ENCODE results near the gene SURF6.
"Not testable (repeated sequence)": the region's sequence is repeated elsewhere in the genome, so short reads cannot be mapped to it uniquely, and the experiment has no call there.

SURF6 gene

DNA sequence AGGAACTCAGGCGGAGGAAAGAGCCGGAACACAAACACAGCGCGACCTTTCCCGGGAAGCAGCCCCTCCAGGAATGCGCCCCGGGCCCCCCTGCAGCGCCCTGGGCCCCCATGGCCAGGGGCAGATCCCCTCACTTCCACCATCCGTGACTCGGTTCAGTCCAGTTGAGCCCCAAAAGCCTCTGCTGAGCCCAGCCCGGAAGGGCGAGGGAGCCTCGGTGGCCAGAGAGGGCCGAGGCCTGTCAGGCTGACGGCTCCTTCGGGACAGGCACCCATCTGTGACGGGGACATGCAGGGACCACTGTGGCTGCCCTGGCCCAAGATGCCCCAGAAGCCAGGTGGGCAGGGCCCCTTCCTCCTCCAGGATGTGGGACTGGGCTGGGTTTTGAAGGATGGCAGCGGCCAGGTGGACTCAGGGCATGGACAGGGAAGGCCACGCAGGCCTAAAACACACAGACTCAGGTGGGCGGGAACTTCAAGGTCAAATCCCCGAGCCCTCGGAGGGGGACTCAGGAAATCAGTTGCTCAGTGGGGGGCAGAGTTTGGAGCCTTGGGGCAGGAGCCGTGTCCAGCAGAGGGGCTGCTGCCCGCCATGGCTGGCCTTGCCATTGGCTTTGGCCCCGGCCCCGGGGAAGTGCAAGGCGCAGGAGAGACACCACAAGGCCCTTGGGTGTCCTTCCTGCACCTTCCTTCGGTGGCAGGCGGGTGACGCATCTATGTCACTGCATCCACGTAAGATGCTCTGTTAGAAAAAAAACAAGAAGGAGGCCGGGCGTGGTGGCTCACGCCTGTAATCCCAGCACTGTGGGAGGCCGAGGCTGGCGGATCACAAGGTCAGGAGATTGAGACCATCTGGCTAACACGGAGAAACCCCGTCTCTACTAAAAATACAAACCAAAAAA is 31.3 kb downstream of the SURF6 start:
- Histone ChIP-seq H3K27ac (ENCODE audit: low read depth, low read length) (no peak overlapping the region), H3K4me3 (ENCODE audit: low read depth, low read length) (no peak overlapping the region), H3K36me3 (ENCODE audit: control insufficient read depth, insufficient read depth, low read length) (no peaks in the 10 kb centered on the region), H3K27me3 (ENCODE audit: control insufficient read depth, insufficient read depth, low read length) (no peaks in the 10 kb centered on the region; the same call in none of the 2 replicates), H3K9ac (ENCODE audit: low read length) (no peak overlapping the region), H3K4me1 (ENCODE audit: control insufficient read depth, insufficient read depth, low read length) (no peaks in the 10 kb centered on the region), H3K9me3 (ENCODE audit: control insufficient read depth, insufficient read depth, low read depth, low read length) (peaks cover 5% of the 10 kb centered on the region)

DNA sequence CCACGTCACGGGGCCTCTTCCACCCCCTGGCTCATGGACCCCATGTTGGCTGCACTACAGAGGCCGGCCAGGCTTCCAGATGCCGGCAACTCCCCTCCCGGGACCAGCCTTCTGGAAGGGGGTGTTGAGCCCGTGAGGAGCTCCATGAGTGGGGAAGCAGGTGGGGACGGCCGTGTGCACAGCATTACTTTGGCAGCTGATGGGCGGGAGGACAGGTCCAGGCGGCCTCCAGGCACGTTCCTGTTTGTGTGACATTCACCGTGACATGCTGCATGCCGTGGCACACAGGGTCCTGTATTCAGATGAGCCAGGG is 31.9 kb downstream of the SURF6 start:
- H3K27ac ChIP-seq (ENCODE audit: low read depth, low read length), result no peak overlapping the region
- no peaks in the 10 kb centered on the region; the same call in none of the 2 replicates for H3K27me3 ChIP-seq (ENCODE audit: control insufficient read depth, insufficient read depth, low read length)
- H3K9ac ChIP-seq (ENCODE audit: low read length), result no peak overlapping the region
- H3K9me3 ChIP-seq (ENCODE audit: control insufficient read depth, insufficient read depth, low read depth, low read length), result no peaks in the 10 kb centered on the region; the same call in 1 of the 2 replicates
- H3K4me3 ChIP-seq (ENCODE audit: low read depth, low read length), result no peak overlapping the region
- no peaks in the 10 kb centered on the region for H3K36me3 ChIP-seq (ENCODE audit: control insufficient read depth, insufficient read depth, low read length)
- H3K4me1 ChIP-seq (ENCODE audit: control insufficient read depth, insufficient read depth, low read length), result no peaks in the 10 kb centered on the region

DNA sequence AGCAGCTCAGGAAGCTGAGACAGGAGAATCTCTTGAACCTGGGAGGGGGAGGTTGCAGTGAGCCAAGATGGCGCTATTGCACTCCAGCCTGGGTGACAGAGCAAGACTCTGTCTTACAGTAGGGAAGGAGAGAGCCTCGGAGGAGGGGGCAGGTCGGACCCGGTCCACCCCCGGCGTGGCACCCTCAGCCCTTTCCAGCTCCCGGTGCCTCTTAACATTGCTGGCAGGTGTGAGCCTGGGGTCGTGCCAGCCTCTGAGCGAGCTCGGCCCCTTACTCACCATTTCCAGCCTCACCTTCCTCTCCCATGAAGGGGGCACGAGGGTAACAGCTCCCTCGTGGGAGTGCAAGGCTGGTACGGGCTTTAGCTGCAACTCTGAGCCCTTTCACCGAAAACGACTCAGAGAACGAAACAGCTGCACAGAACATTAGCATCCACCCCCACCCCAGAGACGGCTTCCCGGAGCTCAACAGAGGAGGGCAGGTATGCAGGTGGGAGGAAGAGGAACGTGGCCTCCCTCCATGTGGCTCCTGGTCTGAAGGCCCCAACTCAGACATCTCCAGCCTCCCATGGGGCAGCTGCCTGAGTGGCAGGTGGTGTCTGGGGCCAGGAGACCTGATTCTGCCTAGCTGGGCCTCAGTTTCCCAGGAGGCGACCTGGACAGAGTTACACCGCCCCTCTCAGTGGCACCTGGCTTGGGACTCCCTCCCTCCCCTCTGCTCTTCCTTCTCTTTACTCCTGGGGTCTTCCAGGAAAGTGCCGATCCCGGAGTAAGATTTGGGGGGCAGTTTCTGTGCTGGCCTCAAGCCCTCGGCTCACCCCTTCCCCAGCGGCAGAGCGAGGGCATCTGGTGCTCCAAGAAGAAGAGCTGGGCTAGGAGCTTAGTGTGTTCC is 32.5 kb downstream of the SURF6 start:
- H3K36me3 ChIP-seq (ENCODE audit: control insufficient read depth, insufficient read depth, low read length), result no peaks in the 10 kb centered on the region
- no peak overlapping the region for H3K9ac ChIP-seq (ENCODE audit: low read length)
- H3K4me1 ChIP-seq (ENCODE audit: control insufficient read depth, insufficient read depth, low read length), result no peaks in the 10 kb centered on the region
- no peaks in the 10 kb centered on the region; the same call in 1 of the 2 replicates for H3K9me3 ChIP-seq (ENCODE audit: control insufficient read depth, insufficient read depth, low read depth, low read length)
- no peaks in the 10 kb centered on the region; the same call in none of the 2 replicates for H3K27me3 ChIP-seq (ENCODE audit: control insufficient read depth, insufficient read depth, low read length)
- H3K4me3 ChIP-seq (ENCODE audit: low read depth, low read length), result no peak overlapping the region
- H3K27ac ChIP-seq (ENCODE audit: low read depth, low read length), result no peak overlapping the region

DNA sequence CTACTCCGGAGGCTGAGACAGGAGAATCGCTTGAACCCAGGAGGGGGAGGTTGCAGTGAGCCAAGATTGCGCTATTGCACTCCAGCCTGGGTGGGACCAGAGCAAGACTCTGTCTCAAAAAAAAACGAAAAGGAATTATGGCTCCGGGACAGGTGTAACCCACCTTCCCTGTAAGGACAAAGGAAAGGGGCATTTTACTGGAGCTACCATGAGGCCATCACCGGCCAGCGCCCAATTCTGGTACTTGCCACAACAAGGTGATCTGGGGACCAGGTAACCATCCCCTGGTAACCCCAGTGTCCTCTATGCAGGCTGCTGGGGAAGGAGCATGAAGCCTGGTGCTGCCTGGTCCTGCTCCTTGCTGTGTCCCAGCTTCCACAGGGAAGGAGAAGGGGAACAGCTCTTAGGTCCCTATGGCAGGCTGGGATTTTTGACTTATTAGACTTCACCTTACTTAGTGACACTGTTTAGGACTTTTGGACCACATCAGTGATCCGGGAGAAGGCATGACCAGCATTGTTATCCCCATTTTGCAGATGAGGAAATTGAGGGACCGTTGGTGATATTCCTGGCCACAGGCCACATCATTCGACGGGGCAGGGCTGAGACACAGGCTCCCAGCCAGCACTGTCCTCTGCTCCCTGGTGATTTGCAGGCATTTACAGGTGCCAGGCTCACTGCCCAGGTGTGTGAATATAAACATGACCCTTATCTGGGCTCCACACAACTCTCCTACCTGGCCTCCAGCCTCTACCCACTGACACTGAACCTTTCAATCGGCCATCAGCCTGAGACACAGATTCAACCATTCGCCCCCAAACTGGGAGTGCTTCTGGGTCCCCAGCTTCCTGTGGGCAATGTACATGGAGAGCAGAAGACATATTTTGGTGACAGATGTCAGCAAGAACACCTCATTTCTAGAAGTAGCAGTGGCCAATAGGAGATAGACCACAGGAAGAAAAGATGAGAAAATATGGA is 34.4 kb downstream of the SURF6 start:
- Histone ChIP-seq H3K27ac (ENCODE audit: low read depth, low read length) (no peak overlapping the region), H3K9ac (ENCODE audit: low read length) (no peak overlapping the region), H3K4me1 (ENCODE audit: control insufficient read depth, insufficient read depth, low read length) (no peaks in the 10 kb centered on the region), H3K4me3 (ENCODE audit: low read depth, low read length) (no peak overlapping the region), H3K36me3 (ENCODE audit: control insufficient read depth, insufficient read depth, low read length) (no peaks in the 10 kb centered on the region), H3K9me3 (ENCODE audit: control insufficient read depth, insufficient read depth, low read depth, low read length) (no peaks in the 10 kb centered on the region; the same call in 1 of the 2 replicates), H3K27me3 (ENCODE audit: control insufficient read depth, insufficient read depth, low read length) (no peaks in the 10 kb centered on the region; the same call in none of the 2 replicates)

DNA sequence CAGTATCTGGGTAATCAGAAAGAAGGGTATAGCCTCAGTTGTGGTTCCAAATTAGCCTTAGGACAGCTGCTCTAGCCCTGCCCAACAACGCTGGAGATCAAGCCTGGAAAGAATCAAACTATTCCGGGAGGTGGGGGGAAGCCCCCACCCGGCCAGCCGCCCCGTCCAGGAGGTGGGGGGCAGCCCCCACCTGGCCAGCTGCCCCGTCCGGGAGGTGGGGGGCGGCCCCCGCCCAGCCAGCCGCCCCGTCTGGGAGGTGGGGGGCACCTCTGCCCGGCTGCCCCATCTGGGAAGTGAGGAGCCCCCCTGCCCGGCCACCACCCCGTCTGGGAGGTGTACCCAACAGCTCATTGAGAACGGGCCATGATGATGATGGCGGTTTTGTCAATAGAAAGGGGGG is 36.0 kb downstream of the SURF6 start:
- not testable (repeated sequence) for H3K9ac ChIP-seq (ENCODE audit: low read length); H3K36me3 ChIP-seq (ENCODE audit: control insufficient read depth, insufficient read depth, low read length); H3K27ac ChIP-seq (ENCODE audit: low read depth, low read length); H3K4me1 ChIP-seq (ENCODE audit: control insufficient read depth, insufficient read depth, low read length); H3K9me3 ChIP-seq (ENCODE audit: control insufficient read depth, insufficient read depth, low read depth, low read length); H3K27me3 ChIP-seq (ENCODE audit: control insufficient read depth, insufficient read depth, low read length); H3K4me3 ChIP-seq (ENCODE audit: low read depth, low read length)

DNA sequence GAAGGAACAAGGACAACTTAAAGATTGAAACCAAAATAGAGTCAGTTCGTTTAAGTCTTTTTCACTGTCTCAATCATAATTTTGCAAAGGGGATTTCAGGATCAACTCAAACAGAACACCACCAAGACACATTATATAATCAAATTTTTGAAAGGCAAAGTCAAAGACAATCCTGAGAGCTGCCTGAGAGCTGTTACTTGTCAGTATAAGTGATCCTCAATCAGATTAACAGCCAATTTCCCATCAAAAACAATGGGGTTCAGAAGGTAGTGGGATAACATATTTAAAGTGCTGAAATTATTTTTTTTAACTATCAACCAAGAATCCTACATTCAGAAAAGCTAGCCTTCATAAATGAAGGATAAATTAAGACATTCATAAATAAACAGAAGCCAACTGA is 41.7 kb downstream of the SURF6 start:
- no peak overlapping the region for H3K9ac ChIP-seq (ENCODE audit: low read length)
- H3K36me3 ChIP-seq (ENCODE audit: control insufficient read depth, insufficient read depth, low read length), result no peaks in the 10 kb centered on the region
- H3K4me1 ChIP-seq (ENCODE audit: control insufficient read depth, insufficient read depth, low read length), result no peaks in the 10 kb centered on the region
- no peak overlapping the region for H3K27ac ChIP-seq (ENCODE audit: low read depth, low read length)
- no peaks in the 10 kb centered on the region for H3K27me3 ChIP-seq (ENCODE audit: control insufficient read depth, insufficient read depth, low read length)
- peaks cover 32% of the 10 kb centered on the region for H3K9me3 ChIP-seq (ENCODE audit: control insufficient read depth, insufficient read depth, low read depth, low read length)
- no peak overlapping the region for H3K4me3 ChIP-seq (ENCODE audit: low read depth, low read length)

DNA sequence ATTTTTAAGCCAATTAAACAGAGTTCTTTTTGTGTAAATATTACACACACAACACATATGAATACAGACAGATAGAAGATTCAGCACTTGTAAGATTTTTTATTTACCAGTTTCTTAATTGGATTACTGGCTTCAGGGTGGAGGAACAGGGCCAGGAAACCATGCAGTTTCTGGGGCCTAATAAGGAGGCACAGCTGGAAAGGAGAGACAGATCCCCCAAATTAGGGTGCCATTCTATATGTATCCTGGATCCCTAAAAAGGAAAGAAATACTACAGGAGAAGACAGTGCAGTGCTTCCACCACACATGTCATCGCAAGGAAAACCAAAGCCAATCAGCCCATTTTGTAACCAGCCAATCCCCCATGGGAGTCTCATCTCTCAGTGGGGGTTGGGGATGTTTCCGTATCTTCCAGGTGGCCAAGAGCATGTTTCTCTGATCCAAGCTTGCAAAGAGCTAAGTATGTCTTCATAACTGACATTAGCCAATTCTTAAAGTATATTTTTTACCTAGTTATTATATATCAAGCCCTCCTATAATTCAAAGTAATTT is 45.2 kb downstream of the SURF6 start:
- no peaks in the 10 kb centered on the region for H3K27me3 ChIP-seq (ENCODE audit: control insufficient read depth, insufficient read depth, low read length)
- no peak overlapping the region for H3K4me3 ChIP-seq (ENCODE audit: low read depth, low read length)
- no peaks in the 10 kb centered on the region for H3K4me1 ChIP-seq (ENCODE audit: control insufficient read depth, insufficient read depth, low read length)
- no peaks in the 10 kb centered on the region for H3K36me3 ChIP-seq (ENCODE audit: control insufficient read depth, insufficient read depth, low read length)
- no peak overlapping the region for H3K9ac ChIP-seq (ENCODE audit: low read length)
- H3K9me3 ChIP-seq (ENCODE audit: control insufficient read depth, insufficient read depth, low read depth, low read length), result peaks cover 49% of the 10 kb centered on the region
- no peak overlapping the region for H3K27ac ChIP-seq (ENCODE audit: low read depth, low read length)

DNA sequence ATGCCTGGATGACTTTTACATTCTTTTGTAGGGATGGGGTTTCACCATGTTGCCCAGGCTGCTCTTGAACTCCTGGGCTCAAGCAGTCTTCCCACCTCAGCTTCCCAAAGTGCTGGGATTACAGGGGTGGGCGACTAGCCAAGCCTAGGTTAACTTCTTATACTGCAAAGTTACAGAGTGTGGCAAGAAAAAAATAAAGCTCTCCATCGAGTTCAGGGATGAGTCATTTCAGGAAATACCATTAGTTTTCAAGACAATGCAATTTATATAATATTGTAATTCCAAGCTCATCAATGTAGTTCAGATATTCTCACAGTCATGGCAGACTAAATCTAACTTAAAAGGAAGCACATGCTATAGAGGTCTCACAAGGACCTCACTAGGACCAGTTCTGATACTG is 49.5 kb downstream of the SURF6 start:
- Histone ChIP-seq H3K4me1 (ENCODE audit: control insufficient read depth, insufficient read depth, low read length) (no peaks in the 10 kb centered on the region), H3K9ac (ENCODE audit: low read length) (no peak overlapping the region), H3K9me3 (ENCODE audit: control insufficient read depth, insufficient read depth, low read depth, low read length) (peaks cover 35% of the 10 kb centered on the region), H3K27ac (ENCODE audit: low read depth, low read length) (no peak overlapping the region), H3K4me3 (ENCODE audit: low read depth, low read length) (no peak overlapping the region), H3K36me3 (ENCODE audit: control insufficient read depth, insufficient read depth, low read length) (no peaks in the 10 kb centered on the region), H3K27me3 (ENCODE audit: control insufficient read depth, insufficient read depth, low read length) (no peaks in the 10 kb centered on the region)

DNA sequence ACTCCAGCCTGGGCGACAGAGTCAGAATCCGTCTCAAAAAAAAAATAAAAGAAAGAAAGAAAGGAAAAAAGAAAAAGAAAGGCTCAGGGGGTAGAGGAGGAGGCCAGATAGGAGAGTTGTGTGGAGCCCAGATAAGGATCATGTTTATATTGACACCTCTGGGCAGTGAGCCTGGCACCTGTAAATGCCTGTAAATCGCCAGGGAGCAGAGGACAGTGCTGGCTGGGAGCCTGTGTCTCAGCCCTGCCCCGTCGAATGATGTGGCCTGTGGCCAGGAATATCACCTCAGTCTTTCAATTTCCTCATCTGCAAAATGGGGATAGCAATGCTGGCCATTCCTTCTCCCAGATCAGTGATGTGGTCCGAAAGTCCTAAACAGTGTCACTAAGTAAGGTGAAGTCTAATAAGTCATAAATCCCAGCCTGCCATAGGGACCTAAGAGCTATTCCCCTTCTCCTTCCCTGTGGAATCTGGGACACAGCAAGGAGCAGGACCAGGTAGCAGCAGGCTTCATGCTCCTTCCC is 50.7 kb downstream of the SURF6 start:
- Histone ChIP-seq H3K4me1 (ENCODE audit: control insufficient read depth, insufficient read depth, low read length) (peaks cover under 1% of the 10 kb centered on the region; the same call in 1 of the 2 replicates), H3K9ac (ENCODE audit: low read length) (no peak overlapping the region), H3K36me3 (ENCODE audit: control insufficient read depth, insufficient read depth, low read length) (no peaks in the 10 kb centered on the region), H3K9me3 (ENCODE audit: control insufficient read depth, insufficient read depth, low read depth, low read length) (peaks cover 24% of the 10 kb centered on the region), H3K4me3 (ENCODE audit: low read depth, low read length) (no peak overlapping the region), H3K27me3 (ENCODE audit: control insufficient read depth, insufficient read depth, low read length) (no peaks in the 10 kb centered on the region), H3K27ac (ENCODE audit: low read depth, low read length) (no peak overlapping the region)

DNA sequence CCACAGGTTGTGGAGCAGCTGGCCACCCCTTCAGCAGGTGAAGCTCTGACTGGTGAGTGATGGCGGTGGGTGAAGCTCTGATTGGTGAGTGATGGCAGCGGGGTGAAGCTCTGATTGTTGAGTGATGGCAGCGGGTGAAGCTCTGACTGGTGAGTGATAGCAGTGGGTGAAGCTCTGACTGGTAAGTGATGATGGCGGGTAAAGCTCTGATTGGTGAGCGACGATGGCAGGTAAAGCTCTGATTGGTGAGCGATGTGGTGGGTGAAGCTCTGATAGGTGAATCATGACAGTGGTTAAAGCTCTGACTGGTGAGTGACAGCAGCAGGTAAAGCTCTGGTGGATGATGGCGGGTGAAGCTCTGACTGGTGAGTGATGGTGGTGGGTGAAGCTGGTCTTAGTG is 51.6 kb downstream of the SURF6 start:
- H3K9me3 ChIP-seq (ENCODE audit: control insufficient read depth, insufficient read depth, low read depth, low read length), result peaks cover 21% of the 10 kb centered on the region
- H3K36me3 ChIP-seq (ENCODE audit: control insufficient read depth, insufficient read depth, low read length), result no peaks in the 10 kb centered on the region
- peaks cover 4% of the 10 kb centered on the region; the same call in 1 of the 2 replicates for H3K4me1 ChIP-seq (ENCODE audit: control insufficient read depth, insufficient read depth, low read length)
- no peak overlapping the region for H3K9ac ChIP-seq (ENCODE audit: low read length)
- no peak overlapping the region for H3K4me3 ChIP-seq (ENCODE audit: low read depth, low read length)
- H3K27me3 ChIP-seq (ENCODE audit: control insufficient read depth, insufficient read depth, low read length), result no peaks in the 10 kb centered on the region
- no peak overlapping the region for H3K27ac ChIP-seq (ENCODE audit: low read depth, low read length)
